NCI-H446 treated with DMSO at 0.1 percent for 48 hours (cell line): Measurements from ENCODE around the gene CUEDC2.
"Not testable (repeated sequence)": the region's sequence is repeated elsewhere in the genome, so short reads cannot be mapped to it uniquely, and the experiment has no call there.

ENCODE experiments used
- DNase-seq: peaks from one replicate; lab custom pipeline; 2025; lab: John Stamatoyannopoulos, UW

The CUEDC2 gene

GRCh38 chr10:102454662-102455487 lies 22.5 kb upstream of the CUEDC2 start:
- DNase-seq = not testable (repeated sequence)

GRCh38 chr10:102453502-102453901 lies 21.1 kb upstream of the CUEDC2 start:
- no peak for DNase-seq

- no peak for DNase-seq
These were observed 20.4 kb upstream of the CUEDC2 start for GRCh38 chr10:102452672-102453340.

- no peak for DNase-seq
These were observed 19.0 kb upstream of the CUEDC2 start, which contains the start of gene C10orf95 for GRCh38 chr10:102451105-102451969. TSS of gene C10orf95 (minus strand) at chr10:102451543. CDS start at chr10:102451093, 450 bp downstream.

- DNase-seq = peak; percentile 53
These were observed 18.2 kb upstream of the CUEDC2 start for GRCh38 chr10:102450374-102451104.

GRCh38 chr10:102450124-102450373 lies 17.7 kb upstream of the CUEDC2 start:
- DNase-seq = no peak

GRCh38 chr10:102449321-102450123 lies 17.1 kb upstream of the CUEDC2 start:
- DNase-seq = peak; percentile 28

GRCh38 chr10:102444851-102445250 lies 12.5 kb upstream of the CUEDC2 start:
- no peak for DNase-seq

- no peak for DNase-seq
These were observed 6.0 kb upstream of the CUEDC2 start for GRCh38 chr10:102438374-102438773.

GRCh38 chr10:102437515-102437914 lies 5.1 kb upstream of the CUEDC2 start:
- DNase-seq = no peak

- no peak for DNase-seq
These were observed 3.9 kb upstream of the CUEDC2 start for GRCh38 chr10:102436312-102436711.

- DNase-seq = no peak
These were observed 3.3 kb upstream of the CUEDC2 start for GRCh38 chr10:102435529-102436233.

- DNase-seq = no peak
These were observed 2.7 kb upstream of the CUEDC2 start for GRCh38 chr10:102435133-102435497.

GRCh38 chr10:102434394-102435132 lies 2.2 kb upstream of the CUEDC2 start:
- no peak for DNase-seq

GRCh38 chr10:102433619-102434046 lies 1.3 kb upstream of the CUEDC2 start:
- no peak for DNase-seq

- no peak for DNase-seq
These were observed 786 bp downstream of the CUEDC2 start for GRCh38 chr10:102431452-102432124.

GRCh38 chr10:102429468-102429867 lies 2.9 kb downstream of the CUEDC2 start:
- DNase-seq = no peak

GRCh38 chr10:102426803-102427287 lies 5.5 kb downstream of the CUEDC2 start:
- DNase-seq = no peak

GRCh38 chr10:102425444-102425843 lies 6.9 kb downstream of the CUEDC2 start:
- no peak for DNase-seq
